ENCODE data around the gene AGBL4.

Gene AGBL4

DNA sequence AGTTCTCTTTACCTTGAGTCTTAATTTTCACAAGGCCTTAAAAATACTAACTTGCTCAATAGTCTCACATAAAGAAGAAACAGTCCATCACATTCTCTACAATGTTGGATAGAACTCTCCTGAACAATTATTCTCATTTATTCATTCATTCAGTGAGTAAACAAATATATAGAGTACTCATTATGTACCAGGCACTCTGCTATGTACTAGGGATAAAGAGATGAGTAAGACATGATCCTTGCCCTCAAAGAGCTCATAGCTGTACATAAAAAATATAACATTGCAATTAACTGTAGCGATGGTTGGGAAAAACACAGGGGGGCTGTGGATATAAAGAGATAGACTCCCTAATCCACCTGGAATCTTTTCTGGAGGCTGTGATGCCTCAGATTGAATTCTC, 660.1 kb downstream of the AGBL4 start:
- ChIA-PET CTCF (no interaction called here), POLR2A (ENCODE audit: low non-redundant PET) (no interaction called here)
- no peak overlapping the region for H3K27ac ChIP-seq
- TF ChIP-seq, protein P1, sequence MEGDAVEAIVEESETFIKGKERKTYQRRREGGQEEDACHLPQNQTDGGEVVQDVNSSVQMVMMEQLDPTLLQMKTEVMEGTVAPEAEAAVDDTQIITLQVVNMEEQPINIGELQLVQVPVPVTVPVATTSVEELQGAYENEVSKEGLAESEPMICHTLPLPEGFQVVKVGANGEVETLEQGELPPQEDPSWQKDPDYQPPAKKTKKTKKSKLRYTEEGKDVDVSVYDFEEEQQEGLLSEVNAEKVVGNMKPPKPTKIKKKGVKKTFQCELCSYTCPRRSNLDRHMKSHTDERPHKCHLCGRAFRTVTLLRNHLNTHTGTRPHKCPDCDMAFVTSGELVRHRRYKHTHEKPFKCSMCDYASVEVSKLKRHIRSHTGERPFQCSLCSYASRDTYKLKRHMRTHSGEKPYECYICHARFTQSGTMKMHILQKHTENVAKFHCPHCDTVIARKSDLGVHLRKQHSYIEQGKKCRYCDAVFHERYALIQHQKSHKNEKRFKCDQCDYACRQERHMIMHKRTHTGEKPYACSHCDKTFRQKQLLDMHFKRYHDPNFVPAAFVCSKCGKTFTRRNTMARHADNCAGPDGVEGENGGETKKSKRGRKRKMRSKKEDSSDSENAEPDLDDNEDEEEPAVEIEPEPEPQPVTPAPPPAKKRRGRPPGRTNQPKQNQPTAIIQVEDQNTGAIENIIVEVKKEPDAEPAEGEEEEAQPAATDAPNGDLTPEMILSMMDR (conservative IDR thresholded peaks at IDR 0.05; ENCODE audit: low read depth) = no peak
- no peak for DNase-seq (ENCODE audit: low spot score)

GRCh38 chr1:49358036-49358435, 665.7 kb downstream of the AGBL4 start:
- ChIA-PET CTCF (no interaction called here), POLR2A (ENCODE audit: low non-redundant PET) (no interaction called here)
- no peak for DNase-seq (ENCODE audit: low spot score)
- TF ChIP-seq, protein P1 (conservative IDR thresholded peaks at IDR 0.05; ENCODE audit: low read depth) = no peak
- no peak overlapping the region for H3K27ac ChIP-seq

- no peak for DNase-seq (ENCODE audit: low spot score)
- TF ChIP-seq, protein P1 (conservative IDR thresholded peaks at IDR 0.05; ENCODE audit: low read depth) = no peak
- ChIA-PET CTCF (no interaction called here), POLR2A (ENCODE audit: low non-redundant PET) (no interaction called here)
- no peak overlapping the region for H3K27ac ChIP-seq
Observed at GRCh38 chr1:49356594-49356993, 667.2 kb downstream of the AGBL4 start.

- POLR2A ChIA-PET (ENCODE audit: low non-redundant PET) = no interaction called here
- CTCF ChIA-PET = no interaction called here
- H3K27ac ChIP-seq = no peak overlapping the region
- TF ChIP-seq, protein P1 (conservative IDR thresholded peaks at IDR 0.05; ENCODE audit: low read depth) = no peak
- peak; percentile 4 for DNase-seq (ENCODE audit: low spot score)
Observed at GRCh38 chr1:49351768-49352167, 672.0 kb downstream of the AGBL4 start.

DNA sequence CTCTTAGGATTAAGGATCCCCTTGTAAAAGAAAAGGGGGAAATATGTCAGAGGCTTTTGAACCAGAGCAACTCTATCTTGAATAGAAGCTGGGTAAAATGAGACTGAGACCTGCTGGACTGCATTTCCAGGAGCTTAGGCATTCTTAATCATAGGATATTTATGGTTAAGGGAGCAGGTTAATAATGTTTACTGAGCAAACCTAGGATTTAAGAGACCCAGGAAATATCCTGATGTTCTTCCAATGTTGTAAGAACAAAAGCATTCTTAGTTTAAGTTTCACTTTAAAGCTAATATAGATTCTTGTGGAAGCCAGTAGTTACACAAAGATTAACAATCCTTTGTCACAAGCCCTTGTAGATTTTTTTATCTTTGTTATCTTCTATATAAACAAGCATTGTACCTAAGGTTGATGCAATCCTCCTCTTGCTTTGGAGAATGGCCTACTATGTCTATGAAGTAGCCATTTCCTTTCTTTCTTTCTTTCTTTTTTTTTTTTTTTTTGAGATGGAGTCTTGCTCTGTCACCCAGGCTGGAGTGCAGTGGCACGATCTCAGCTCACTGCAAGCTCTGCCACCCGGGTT, 676.9 kb downstream of the AGBL4 start:
- TF ChIP-seq, protein P1 (conservative IDR thresholded peaks at IDR 0.05; ENCODE audit: low read depth) = no peak
- POLR2A ChIA-PET (ENCODE audit: low non-redundant PET) = no interaction called here
- H3K27ac ChIP-seq = no peak overlapping the region
- CTCF ChIA-PET = no interaction called here
- no peak for DNase-seq (ENCODE audit: low spot score)

GRCh38 chr1:49340576-49340975, 683.2 kb downstream of the AGBL4 start:
- DNase-seq (ENCODE audit: low spot score) = no peak
- no peak overlapping the region for H3K27ac ChIP-seq
- TF ChIP-seq, protein P1 (conservative IDR thresholded peaks at IDR 0.05; ENCODE audit: low read depth) = no peak
- ChIA-PET POLR2A (ENCODE audit: low non-redundant PET) (no interaction called here), CTCF (no interaction called here)

GRCh38 chr1:49339043-49339442, 684.7 kb downstream of the AGBL4 start:
- POLR2A ChIA-PET (ENCODE audit: low non-redundant PET) = no interaction called here
- no peak for DNase-seq (ENCODE audit: low spot score)
- CTCF ChIA-PET = no interaction called here
- TF ChIP-seq, protein P1 (conservative IDR thresholded peaks at IDR 0.05; ENCODE audit: low read depth) = no peak
- H3K27ac ChIP-seq = no peak overlapping the region

Data from RWPE1 (cell line).